RWPE2 (cell line): ENCODE results near the gene RABAC1.
"Not testable (repeated sequence)": the region's sequence is repeated elsewhere in the genome, so short reads cannot be mapped to it uniquely, and the experiment has no call there.

Source experiments
- ATAC-seq: fragments of 200-7000 bp; cut with Tn5 transposase; 3 replicates; pipeline ENCODE4 v1.9.1; 2021; ENCODE audit warnings: low read depth
- DNase-seq: peaks from one replicate; pipeline ENCODE4 v3.0.0-alpha.2; 2020; ENCODE audit warnings: low spot score
- H3K27ac ChIP-seq: fragments of 450-650 bp; 2 replicates; pipeline ENCODE4 v1.5.1; 2017; ENCODE audit warnings: mild to moderate bottlenecking; ENCODE audit not compliant: poor library complexity, severe bottlenecking
- H3K27me3 ChIP-seq: fragments of 250-450 bp; sonication (Bioruptor Pico); 2 replicates; pipeline ENCODE4 v1.5.1; 2021; ENCODE audit warnings: mild to moderate bottlenecking, moderate library complexity; ENCODE audit not compliant: insufficient read depth, poor library complexity, severe bottlenecking
- H3K36me3 ChIP-seq: fragments of 250-450 bp; sonication (Bioruptor Pico); 2 replicates; pipeline ENCODE4 v1.5.1; 2020; ENCODE audit warnings: low read depth, mild to moderate bottlenecking, moderate library complexity
- H3K4me1 ChIP-seq: fragments of 250-450 bp; sonication (Bioruptor Pico); 2 replicates; pipeline ENCODE4 v1.5.1; 2021; ENCODE audit warnings: mild to moderate bottlenecking, moderate library complexity; ENCODE audit not compliant: insufficient read depth, poor library complexity, severe bottlenecking
- H3K4me3 ChIP-seq: fragments of 250-450 bp; sonication (Bioruptor Pico); 2 replicates; pipeline ENCODE4 v1.5.1; 2021; ENCODE audit warnings: mild to moderate bottlenecking, moderate library complexity; ENCODE audit not compliant: severe bottlenecking
- H3K9me3 ChIP-seq: fragments of 250-450 bp; sonication (Bioruptor Pico); 2 replicates; pipeline ENCODE4 v1.5.1; 2021; ENCODE audit warnings: mild to moderate bottlenecking, moderate library complexity; ENCODE audit not compliant: severe bottlenecking
- CTCF ChIP-seq: fragments of 450-650 bp; IDR thresholded peaks from one replicate; pipeline ENCODE4 v1.5.1; 2017; ENCODE audit warnings: mild to moderate bottlenecking, moderate library complexity; ENCODE audit not compliant: poor library complexity, severe bottlenecking

The RABAC1 gene

GRCh38 chr19:41940731-41941409 is 18.3 kb downstream of the RABAC1 start:
- no peak for TF ChIP-seq CTCF
- Histone ChIP-seq H3K9me3 (no peaks in the 10 kb centered on the region), H3K36me3 (no peaks in the 10 kb centered on the region), H3K27ac (peak overlapping the region; percentile 6), H3K27me3 (peaks cover 6% of the 10 kb centered on the region), H3K4me1 (peaks cover 4% of the 10 kb centered on the region), H3K4me3 (peak overlapping the region; percentile 42)
- DNase-seq (no peak), ATAC-seq (no peak)

DNA sequence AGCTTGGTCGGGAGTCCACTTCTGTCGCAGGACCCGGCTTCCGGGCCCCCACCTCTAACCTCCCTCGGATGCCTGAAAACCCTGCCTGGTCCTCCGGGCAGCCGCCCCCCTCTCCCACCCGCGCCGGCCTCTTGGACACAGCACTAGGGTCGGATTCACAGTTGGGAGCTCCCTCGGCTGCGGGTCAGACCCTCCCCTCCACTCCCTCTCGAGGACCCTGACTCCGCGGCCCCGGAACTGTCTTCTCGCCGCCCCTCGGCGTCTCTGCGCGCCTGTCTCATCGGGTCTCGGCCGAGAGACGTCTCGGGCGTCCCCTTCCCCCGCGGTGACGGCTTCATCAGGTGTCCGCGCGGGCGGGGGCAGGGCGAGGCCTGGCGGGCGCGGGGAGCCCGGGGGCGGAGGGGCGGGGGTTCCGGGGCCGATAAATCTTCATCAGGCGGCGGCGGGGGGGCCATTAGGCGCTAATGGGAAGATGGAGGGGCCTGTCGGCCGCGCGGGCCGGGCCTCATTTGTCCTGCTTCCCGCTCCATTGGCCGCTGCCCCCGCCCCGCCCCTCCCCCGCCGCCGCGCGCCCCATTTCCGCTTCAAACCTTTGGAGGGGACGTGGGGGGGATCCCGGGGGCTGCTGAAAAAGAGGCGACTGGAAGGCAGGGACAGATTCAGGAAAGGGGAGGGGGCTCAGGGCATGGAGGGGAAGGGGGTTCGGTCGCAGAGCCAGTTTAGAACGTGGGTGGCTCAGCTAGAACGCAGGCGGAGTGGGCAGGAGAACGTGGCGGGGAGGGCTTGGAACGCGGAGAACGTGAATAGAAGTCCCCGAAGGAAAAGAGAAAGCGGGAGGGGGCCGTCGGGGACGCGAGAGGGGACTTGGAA is 19.0 kb downstream of the RABAC1 start:
- no peak for DNase-seq
- Histone ChIP-seq H3K36me3 (no peaks in the 10 kb centered on the region), H3K4me1 (peaks cover 4% of the 10 kb centered on the region), H3K27ac (peak overlapping the region; percentile 6), H3K4me3 (peak overlapping the region; percentile 42), H3K9me3 (no peaks in the 10 kb centered on the region), H3K27me3 (peaks cover 12% of the 10 kb centered on the region)
- no peak for ATAC-seq
- no peak for TF ChIP-seq CTCF

- not testable (repeated sequence) for H3K36me3 ChIP-seq, DNase-seq, H3K4me3 ChIP-seq, ATAC-seq, H3K27ac ChIP-seq, H3K9me3 ChIP-seq, H3K4me1 ChIP-seq
- peaks cover 14% of the 10 kb centered on the region for H3K27me3 ChIP-seq
Measured at GRCh38 chr19:41939209-41939608, 19.9 kb downstream of the RABAC1 start.

GRCh38 chr19:41937525-41938468 is 21.3 kb downstream of the RABAC1 start:
- no peak for TF ChIP-seq CTCF
- Histone ChIP-seq H3K4me3 (no peak overlapping the region), H3K27ac (no peak overlapping the region), H3K36me3 (no peaks in the 10 kb centered on the region), H3K9me3 (no peaks in the 10 kb centered on the region), H3K4me1 (peaks cover 4% of the 10 kb centered on the region), H3K27me3 (peaks cover 25% of the 10 kb centered on the region)
- DNase-seq (no peak), ATAC-seq (no peak)

DNA sequence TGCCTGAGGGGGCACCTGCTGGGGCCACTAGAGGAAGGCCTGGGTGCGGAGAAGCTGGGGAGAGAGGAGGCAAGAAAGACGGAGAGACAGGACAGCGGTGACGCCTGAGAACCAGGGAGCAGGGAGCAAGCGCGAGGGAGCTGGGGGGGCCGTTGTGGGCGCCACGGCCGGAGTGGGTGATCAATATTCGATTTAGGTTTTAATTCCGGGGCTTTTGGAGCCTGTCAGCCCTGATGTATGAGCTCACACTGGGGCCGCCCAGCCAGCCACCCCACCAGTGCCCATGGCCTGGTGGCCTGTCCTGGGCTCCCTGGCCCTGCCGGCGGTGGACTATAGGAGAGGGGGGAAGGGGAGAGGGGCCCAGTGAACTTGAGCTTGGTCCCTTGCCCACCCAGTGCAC is 22.2 kb downstream of the RABAC1 start:
- Histone ChIP-seq H3K4me1 (peaks cover 4% of the 10 kb centered on the region), H3K4me3 (no peak overlapping the region), H3K27me3 (peaks cover 34% of the 10 kb centered on the region), H3K36me3 (no peaks in the 10 kb centered on the region), H3K9me3 (no peaks in the 10 kb centered on the region), H3K27ac (no peak overlapping the region)
- no peak for DNase-seq
- TF ChIP-seq CTCF, result no peak
- no peak for ATAC-seq
